Stimulated activated CD4-positive, alpha-beta T cell treated with anti-CD3 and anti-CD28 coated beads, Interleukin-12 subunit alpha, Interleukin-12 subunit beta, amount 100 ng/mL, for 4 hours (primary cell): Measurements from ENCODE around the gene TTLL11.

Source experiments
- DNase-seq: peaks from one replicate; pipeline ENCODE4 v3.0.0-alpha.2; 2020

Gene TTLL11

DNA sequence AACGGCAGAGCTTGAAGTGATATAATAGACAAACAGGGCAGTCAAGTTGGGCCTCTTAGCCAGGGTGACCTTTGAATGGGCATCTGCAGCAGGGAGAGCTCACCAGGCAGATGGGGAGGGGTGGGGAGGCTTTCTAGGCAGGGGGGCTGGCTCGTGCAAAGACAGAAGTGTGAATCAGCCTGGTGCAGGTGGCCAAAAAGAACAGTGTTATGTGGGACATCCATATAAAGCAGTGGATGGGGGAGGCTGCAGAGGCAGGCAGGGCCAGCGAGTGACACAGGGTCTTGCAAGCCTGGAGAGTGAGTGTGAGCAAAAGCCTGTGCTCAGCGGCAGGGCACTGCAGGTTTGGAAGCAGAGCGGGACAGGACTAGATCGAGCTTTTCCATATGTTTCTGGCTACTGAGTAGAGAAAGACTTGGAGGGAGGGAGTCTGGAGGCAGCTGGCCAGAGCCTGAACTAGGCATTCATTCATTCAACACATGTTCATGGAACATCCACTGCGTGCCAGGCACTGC is 14.2 kb upstream of the TTLL11 start:
- no peak for DNase-seq

DNA sequence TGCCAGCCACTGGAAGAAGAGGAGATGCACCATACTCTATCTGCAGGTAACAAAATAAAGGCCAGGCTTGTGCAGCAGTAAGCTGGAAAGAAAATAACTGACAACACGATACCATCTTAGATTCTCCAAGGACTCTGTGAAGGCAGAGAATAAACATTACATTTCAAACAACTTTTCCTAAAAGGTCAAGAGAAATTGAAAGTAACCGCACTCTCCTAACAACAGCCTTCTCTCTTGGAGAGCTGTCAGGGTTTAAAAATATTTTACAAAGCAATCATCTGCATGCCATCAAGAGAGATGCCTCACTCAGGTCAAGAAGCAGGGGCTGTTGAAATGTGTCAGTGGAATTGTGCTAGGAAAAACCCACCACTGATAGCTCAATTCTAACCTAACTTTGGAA is 13.5 kb upstream of the TTLL11 start:
- no peak for DNase-seq

DNA sequence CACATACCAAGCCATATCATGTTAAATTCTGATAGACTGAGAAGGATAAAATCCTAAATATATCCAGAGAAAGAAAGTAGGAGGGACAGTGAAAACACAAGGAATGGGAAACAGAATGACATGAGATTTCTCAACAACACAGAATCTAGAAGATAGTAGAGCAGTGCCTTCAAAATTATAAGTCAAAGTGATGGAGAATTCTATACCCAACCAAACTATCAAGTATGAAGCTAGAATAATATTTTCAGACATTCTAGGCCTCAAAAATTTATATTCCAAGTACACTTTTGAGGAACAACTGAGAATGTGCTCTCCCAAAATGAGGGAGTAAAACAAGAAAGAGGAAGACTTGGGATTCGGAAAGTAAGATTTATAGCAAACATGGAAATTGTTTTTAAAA is 10.9 kb upstream of the TTLL11 start:
- DNase-seq = no peak

DNA sequence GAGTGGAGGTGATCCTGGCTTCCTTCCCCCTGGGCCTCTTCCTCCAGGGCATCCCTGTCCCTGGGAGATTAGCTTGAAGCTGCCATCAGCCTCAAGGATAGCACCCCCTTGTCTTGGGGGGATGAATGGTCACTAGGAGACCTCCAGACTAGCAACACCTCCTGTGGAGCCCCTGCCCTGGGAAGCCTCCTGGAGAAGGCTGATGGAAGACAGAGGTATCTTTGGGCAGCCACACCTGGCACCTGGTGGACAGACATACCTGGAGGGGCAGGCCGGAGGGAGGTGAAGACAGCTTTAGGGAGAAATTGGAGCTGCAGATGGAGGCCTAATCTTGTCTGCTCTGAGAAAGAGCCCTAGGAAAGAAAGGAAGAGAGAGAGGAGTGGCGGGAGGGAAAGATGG is 9.0 kb upstream of the TTLL11 start:
- DNase-seq = no peak

DNA sequence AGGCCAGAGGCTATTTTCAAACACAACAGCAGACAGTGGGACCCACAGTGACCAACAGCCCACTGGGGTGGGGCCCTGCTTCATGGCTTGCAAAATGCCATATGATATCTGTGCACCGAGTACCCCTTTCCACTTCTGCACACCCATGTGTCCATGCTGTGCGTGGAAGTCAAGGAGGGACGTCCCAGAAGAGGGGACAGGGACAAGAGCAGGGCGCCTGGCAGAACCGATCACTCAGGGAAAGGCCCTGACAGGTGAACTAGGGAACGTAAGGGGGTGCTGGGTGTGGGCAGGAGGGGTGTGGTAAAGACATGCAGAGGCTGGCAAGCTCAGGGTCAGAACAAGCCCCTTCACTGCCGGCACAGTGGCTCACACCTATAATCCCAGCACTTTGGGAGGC is 7.6 kb upstream of the TTLL11 start:
- no peak for DNase-seq

DNA sequence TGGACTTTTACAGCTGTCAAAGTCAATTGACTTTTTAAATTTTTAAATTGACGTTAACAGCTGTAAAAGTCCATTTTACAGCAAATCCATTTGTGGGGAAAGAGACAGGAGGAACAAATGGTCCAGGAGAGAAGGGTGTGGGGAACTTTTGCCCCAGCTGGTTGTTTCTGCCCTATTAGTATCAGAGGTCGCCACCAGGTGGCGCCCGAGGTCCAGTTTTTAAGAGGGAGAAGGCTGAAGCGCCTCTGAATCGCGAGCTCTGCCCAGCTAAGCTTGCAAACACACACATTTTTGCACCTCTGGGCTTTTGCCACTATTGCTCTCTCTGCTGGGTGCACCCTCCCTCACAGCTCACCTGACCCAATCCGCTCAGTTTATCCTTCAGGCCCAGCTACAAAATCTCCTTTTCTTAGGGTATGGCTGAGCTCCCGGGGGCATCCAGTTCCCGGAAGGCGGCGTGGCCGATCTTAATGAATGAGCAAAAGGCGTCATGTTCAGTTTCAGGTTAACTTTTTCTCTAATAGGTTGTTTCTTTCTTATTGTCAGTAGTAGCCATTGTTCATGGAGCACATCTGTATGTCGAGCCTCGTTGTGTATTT is 6.3 kb upstream of the TTLL11 start:
- DNase-seq = peak; percentile 79

DNA sequence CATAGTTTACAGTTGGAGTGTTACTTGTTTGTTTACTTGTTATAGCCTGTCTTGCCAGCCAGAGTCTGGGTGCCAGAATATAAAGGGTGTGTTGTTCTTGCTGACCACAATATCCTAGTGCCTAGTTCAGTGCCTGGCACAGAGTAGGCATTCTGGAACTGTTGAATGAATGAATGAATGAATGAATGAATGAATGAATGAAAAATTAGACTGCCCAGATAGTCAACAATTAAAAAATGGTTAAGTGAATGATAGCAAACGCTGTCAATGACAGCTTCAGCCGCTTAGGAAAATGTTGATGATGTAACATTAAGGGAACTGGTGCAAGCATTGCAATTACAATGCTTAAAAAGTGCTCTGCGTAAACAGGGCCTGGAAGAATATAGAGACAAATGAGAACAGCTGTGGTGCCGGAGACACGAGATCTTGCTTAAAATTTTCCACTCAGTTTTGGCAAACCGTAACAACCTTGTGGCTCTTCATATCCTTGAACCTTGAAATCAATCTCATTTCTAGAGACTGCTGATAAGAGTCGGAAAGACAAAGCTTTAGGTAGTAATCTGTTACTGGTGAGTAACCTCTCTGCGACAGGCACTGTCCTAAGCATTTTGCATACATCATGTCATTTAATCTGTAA is 4.7 kb upstream of the TTLL11 start:
- no peak for DNase-seq

DNA sequence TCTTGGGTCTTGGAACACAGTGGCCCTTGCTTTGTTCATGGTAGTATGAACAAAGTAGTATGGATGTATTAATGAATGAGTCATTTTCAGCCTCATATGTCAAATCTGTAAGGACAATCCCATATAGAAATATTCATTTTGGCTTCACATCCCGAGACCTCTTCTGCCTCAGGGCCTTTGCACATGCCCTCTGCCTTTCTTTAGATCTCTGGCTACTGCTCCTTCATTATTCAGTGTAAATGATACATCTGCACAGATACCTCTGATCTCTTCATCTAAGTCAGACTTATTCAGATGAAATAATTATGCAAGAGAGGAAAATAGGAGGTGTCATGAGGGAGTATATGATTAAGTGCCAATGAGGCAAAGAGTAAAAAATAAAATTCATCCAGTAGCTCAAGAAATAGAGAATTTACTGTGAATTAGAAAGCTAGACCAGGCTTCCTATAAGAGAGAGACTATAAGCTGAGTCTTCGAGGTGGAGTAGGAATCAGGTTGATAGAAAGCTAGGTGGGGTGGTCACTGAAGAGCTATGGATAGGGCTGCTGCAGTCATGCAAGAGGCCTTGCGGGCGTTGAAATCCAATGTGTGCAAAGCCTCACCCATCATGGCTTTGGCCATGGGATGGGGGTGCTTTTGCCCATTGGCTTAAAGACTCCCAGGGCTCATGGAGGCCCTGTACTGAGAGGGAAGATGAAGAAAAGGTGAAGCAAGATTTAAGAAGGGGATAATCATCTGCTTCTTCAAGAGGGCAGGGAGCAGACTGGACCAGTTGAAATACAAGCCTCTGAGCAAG is 3.7 kb upstream of the TTLL11 start:
- DNase-seq = no peak

DNA sequence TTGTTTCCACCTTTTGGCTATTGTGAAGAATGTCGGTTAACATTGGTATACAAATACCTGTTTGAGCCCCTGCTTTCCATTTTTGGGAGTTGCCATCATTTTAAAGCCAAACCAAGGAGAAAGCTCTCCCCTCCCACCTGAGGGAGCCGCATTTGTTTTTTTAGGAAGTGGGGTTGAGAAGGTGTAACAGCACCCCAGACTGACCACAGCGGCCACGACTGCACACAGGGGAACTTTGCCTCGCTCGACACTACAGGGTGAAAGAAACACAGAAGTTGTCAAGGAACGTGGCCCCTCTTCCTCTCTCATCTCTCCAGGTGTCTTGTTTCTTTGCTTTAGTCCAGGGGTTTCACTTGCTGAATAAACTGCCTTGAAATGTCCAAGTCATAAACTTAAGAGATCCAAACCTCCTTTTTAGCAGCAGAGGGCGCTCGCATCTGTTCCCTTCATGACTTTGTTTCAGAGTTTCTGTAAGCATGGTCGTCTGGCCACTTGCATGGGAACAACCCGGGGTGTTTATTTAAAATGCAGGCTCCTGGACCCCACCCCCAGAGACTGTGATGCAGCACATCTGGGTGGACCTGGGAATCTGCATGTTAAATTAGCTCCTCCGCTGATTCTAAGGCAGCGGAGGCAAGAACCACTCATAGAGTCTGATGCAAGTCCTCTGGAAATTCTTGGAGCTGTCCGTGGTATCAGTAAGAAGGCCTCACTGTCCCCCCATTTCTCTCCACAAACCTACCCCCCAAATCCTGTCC is 2.1 kb upstream of the TTLL11 start:
- DNase-seq = peak; percentile 37

DNA sequence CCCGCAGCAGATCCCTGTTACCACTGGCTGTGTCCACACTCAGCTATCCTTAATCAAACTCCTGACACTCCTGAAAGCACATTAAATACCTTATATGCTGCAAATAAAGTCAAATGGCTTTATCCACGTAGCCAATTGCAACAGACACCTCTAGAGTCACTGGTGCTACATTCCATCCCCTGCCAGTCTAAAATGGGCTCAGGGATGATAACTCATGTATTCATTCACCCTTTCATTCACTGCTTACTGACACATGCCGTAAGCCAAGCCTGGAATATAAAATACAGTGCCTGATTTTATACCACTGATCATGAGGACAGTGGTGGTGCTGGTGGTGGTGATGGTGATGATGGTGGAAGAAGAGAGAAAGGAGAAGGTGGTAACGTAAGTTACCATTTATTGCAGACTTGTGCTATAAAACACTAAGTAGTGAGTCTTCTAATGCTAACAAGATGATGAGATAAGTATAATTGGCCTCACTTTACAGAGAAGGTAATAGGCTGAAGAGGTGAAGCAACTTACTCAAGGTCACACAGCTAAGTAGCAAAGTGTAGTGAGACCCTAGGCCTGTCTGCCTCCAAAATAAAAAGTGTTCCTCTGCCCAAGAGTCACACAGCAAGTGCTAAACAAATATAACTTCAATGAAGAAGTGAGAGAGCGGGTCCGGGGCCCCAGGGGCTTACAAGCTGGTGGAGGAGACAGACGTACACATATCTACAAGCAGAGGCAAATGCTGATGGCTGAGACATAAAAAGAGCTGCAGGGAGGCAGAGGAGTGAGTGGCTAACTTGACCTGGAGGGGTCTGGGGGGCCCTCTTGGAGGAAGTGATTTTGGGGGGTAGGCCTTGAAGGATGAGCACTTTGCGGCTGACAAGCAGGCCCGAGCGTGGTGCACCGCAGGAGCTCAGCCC is 1.2 kb downstream of the TTLL11 start:
- DNase-seq = no peak

DNA sequence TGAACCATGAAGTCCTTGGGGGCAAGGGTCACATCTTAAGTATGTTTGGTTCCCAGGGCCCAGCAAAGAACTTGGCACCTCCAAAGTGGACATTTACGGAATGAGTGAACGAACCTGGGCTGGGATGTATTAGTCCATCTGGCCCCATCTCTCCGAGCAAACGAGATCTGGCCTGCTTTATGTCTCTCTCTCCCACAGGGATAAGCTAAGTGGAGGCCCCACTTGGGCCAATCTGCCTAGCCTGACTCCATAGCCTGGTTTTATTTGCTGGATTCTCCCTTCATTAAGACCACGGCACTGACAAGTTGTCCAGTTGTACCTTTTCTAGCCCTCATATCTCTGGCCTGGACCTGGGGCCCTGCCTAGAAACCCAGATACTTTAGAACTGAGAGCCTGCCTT is 2.1 kb downstream of the TTLL11 start:
- DNase-seq = no peak

DNA sequence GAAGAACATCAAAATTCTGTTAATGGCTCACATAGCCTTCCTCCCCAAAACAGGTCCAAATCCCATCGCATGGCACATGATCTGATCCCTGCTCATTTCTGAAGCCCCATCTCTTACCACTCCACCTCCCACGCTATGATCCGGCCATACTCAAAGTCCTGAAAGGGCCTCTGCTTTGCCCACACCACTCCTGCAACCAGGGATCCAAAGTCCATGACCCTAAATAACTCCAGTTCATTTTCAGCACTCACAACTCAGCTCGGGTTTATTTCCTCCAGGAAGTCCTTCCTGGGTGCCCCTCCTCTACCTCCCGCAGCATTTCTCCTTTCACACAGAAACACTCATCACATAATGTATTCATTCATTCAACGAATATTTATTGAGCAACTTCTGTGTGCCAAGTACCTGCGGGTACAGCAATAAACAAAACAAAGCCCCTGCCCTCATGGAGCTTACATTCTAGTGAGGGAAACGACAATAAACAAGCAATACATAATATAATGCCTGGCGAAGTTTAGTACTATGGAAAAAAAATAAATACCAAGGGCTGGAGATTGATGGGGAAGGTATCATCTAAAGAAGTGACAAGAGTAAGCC is 2.7 kb downstream of the TTLL11 start:
- no peak for DNase-seq

DNA sequence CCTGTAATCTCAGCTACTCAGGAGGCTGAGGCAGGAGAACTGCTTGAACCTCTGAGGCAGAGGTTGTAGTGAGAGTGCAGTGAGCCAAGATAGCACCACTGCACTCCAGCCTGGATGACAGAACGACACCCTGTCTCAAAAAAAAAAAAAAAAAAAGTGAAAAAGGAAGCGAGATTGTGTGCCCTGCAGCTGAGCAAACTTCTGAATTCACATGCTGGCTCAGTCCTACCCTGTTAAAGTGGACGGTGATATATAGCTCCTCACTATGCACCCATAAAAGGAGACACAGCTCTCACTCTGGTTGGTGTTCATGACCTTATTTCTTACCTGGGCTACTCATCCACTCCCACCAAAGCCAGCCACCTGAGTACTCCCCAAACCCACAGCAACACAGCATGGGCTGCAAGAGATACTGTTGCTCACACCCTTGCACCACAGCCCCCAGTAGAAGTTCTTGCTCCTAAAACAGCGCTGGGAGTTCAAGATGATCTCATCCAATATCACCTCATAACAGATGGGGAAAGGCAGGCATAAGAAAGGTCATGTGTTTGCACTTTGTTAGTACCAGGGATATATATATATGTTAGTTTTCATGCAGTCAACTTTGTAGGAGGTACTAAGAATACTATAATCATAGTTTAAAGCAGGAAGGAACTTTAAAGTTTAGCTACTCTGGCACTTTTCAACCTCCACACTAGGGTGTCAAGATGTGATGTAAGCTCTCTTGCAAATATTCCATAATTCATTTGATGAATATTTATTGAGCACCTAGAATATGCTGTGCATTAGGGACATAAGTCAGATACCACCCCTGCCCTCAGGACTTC is 4.0 kb downstream of the TTLL11 start:
- no peak for DNase-seq

DNA sequence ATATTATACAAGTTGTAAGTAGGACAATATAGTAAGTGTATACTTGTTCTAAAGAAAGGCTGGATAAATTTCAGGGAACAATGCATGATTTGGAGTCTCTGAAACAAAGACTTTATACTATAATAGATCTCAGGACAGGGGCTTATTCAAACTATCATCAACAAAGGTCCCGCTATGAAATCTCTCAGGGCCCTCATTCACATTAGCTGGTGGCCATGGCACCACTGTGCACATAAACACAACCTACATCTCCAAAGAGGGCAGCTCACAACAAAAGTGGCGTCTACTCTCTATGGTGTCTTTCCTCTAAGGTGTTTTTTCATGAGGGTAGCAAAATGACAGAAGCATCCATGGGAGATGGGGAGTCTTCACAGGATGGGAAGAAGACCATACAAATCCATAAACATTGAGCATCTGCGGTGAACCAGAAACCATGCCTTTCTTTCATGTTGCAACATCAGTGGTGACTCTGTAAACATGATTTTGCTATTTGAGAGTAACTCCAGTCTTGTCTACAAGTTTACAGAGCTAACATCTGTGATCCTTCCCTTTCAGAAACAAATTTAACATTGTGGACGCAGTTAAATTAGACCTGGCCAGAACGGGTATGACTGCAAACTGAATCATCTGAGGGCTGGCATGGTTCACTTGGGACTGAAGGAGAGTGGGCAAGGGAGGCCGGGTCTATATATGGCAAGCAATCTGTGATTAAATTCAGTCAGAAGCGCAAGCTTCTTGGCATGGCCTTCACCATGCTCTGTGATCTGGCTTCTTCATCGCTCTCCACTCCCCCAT is 5.5 kb downstream of the TTLL11 start:
- DNase-seq = no peak

DNA sequence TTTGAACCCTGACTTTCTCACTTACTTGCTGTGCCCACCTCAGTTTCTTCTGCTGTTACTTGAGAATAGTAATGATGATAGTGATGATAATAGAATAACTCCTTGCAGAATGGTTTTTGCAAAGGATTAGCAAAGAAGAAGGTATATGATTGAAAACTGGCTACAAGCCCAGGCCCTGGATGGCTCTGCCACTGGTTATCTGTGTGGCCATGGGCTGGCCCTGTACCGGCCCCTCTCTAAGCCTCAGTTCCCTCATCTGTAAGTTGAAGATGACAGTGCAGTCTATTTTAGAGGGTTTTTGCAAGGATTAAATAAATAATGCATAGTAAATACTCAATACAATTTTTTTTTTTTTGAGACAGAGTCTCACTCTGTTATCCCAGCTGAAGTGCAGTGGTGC is 6.2 kb downstream of the TTLL11 start:
- DNase-seq = no peak

DNA sequence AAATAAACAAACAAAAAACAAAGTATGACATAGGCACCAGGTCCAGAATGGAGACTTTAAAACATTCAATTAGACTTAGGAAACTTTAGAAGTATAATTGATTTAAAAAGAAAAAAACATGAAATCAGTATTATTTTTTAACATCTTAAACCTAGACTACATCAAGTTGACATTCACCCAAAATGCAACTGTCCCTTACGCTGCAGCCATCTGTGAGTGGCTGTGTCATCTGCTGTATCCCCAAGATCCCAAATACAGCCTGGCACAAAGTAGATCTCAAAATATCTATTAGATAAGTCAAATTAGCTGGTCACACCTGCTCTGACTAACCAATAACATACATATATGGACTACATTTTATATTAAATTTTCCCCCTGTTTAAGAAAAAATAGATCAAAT is 7.8 kb downstream of the TTLL11 start:
- no peak for DNase-seq

DNA sequence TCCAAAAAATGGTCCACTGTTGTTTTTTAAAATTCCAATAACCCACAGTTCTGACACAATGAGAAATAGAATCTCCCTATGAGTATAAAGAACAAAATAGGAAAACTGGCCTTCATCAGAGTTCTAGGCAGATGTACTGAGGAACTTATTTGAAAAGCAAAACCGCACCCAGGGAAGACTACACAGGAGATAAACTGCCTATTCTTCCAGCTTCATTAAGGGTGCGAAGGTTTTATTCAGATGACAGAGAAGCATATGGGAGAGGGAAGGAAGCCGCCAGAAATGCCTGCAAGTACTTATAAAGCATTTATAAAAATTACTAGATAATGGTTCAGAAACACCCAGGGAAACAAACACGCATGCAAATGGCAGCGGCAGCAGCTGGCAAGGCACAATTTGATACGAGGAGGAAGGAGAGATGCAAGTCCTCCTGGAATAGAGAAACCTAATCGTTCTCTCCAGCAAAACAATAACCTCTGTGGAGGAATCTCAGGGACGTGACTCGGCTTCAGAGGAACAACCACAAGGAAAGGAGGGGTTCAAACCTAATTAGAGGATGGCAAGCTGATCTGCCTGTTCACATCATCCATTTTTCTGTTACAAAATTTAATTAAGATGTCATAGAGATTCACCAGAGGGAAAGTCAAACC is 9.0 kb downstream of the TTLL11 start:
- DNase-seq = no peak

DNA sequence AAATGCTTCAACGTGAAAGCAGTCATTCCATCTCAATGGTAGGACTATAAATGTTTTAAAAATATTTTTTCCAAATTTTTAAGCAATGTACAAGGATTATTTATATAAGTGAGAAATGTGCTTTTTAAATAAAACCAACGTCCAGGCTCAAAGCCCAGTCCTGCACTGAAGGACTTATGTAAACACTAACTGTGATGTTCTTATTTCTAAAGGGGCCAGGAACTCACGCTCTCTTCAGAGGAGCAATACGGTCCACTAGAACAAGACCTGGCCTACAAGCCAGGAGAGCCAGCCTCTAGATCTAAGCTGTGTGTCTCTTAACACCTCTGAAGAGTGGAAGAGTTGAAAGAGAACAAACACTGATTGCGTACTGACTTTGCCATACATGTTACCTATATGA is 12.1 kb downstream of the TTLL11 start:
- no peak for DNase-seq

DNA sequence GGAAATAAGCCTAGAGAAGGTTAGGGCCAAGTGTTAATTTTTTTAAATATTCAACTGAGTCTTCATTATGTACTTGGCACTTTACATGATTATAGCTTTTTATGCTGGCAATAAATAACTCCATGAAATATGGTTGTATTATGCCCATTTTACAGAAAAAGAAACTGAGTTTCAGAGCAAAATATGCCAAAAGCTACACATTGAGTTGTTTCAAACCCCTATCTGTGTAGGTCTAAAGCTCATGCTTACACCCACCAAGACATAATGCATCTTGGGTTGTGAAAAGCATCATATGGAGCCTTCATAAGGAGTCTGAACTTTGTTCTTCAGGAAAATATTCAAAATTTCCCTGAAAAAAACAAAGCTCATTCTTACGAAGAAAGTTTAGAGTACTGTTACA is 14.6 kb downstream of the TTLL11 start:
- DNase-seq = no peak

DNA sequence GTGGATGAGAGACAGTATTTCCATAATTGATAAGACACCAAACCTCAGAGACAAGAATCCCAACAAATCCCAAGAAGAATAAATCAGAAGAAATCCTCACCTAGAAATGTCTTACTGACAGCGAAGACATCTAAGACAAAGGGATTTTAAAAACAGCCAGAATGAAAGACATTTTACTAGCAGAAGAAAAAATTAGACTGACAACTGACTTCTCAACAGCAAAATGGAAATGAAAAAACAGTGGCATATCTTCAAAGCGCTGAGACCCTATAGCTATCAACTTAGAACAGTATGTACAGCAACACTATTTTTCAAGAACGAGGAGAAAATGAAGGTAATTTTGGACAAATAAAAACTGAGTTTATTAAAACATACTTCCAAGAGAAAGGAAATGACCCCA is 16.3 kb downstream of the TTLL11 start:
- no peak for DNase-seq
